Fibroblast of lung (primary cell): ENCODE measurements around the gene FBLN2.

Experiments
- CTCF ChIP-seq, 2 donors: IDR thresholded peaks in 1 of 2; conservative IDR thresholded peaks in 1 of 2; 1 replicate in 1 of 2; 2 replicates in 1 of 2; pipeline ENCODE4 v1.5.1; 2011 to 2012; ENCODE audit warnings: low read length in 2 of 2, control low read depth in 1 of 2, inconsistent platforms in 1 of 2, low read depth in 1 of 2, mild to moderate bottlenecking in 1 of 2
- EZH2 ChIP-seq: IDR thresholded peaks from 2 replicates; pipeline ENCODE4 v1.5.1; 2012; ENCODE audit warnings: low read length, control low read depth, mild to moderate bottlenecking; ENCODE audit errors: missing control alignments

- TF ChIP-seq CTCF (conservative IDR thresholded peaks at IDR 0.05 in 1 of 2, IDR thresholded peaks at IDR 0.05 in 1 of 2; ENCODE audit: low read depth in 1 of 2, low read length in 2 of 2) (no peak), EZH2 (no peak)
Observed at GRCh38 chr3:13501056-13501455, 47.9 kb upstream of the FBLN2 start.
